Uterus (tissue), 4 donors: ENCODE results near the gene GOLGA3. TPM values are rescaled to one million over a fixed set of nuclear protein-coding genes. Genes with fewer than 3 reads are reported as not detected.

Source experiments
- DNase-seq, 2 donors: peaks; one replicate each; pipeline ENCODE4 v3.0.0-alpha.2; 2019 to 2020
- H3K27ac ChIP-seq, 2 donors: fragments of 200-600 bp; sonication (generic); 1 replicate in 1 of 2; 2 replicates in 1 of 2; pipeline ENCODE4 v1.5.1; 2016 to 2018
- H3K27me3 ChIP-seq, 2 donors: fragments of 200-600 bp; sonication (generic); one replicate each; pipeline ENCODE4 v1.5.1; 2018 to 2019; ENCODE audit warnings: control low read depth in 1 of 2
- H3K36me3 ChIP-seq, 2 donors: fragments of 200-600 bp; sonication (generic); one replicate each; pipeline ENCODE4 v1.5.1; 2019; ENCODE audit warnings: control low read depth in 1 of 2
- H3K4me1 ChIP-seq, 2 donors: fragments of 200-600 bp; sonication (generic); one replicate each; pipeline ENCODE4 v1.5.1; 2018 to 2019; ENCODE audit warnings: control low read depth in 1 of 2
- H3K4me3 ChIP-seq, 2 donors: fragments of 200-600 bp; sonication (generic); 1 replicate in 1 of 2; 2 replicates in 1 of 2; pipeline ENCODE4 v1.5.1; 2018 to 2019; ENCODE audit warnings: mild to moderate bottlenecking in 1 of 2
- H3K9me3 ChIP-seq, 2 donors: fragments of 200-600 bp; sonication (generic); one replicate each; pipeline ENCODE4 v1.5.1; 2019; ENCODE audit warnings: control low read depth in 1 of 2
- POLR2A ChIP-seq, 2 donors: fragments of 450-650 bp; IDR thresholded peaks; one replicate each; pipeline ENCODE4 v1.6.1; 2016; ENCODE audit warnings: antibody characterized with exemption in 2 of 2, mild to moderate bottlenecking in 1 of 2, moderate library complexity in 1 of 2
- intact Hi-C: fragments of 100-400 bp; cut with DNase I; formaldehyde crosslinking; loops from one replicate; pipeline ENCODE4 v1.15.1; 2023; ENCODE audit warnings: low total_unique reads
- small RNA-seq: library from RNA; depleted of rRNA; stranded (forward); fragments of <200 nt; gene quantifications from one replicate; pipeline ENCODE3, GENCODE V24; 2016
- total RNA-seq, 4 donors: library from RNA; depleted of rRNA in 3 of 4; stranded (reverse); fragments of >200 nt in 3 of 4; gene quantifications; one replicate each; pipeline versions ENCODE4 v1.1.0 to v1.2.4, GENCODE V29; 2014 to 2023
- TF ChIP-seq, protein P1 (sequence below), 4 experiments: fragments of 200-600 bp in 2 of 4; fragments of 450-650 bp in 2 of 4; sonication (generic) in 2 of 4; IDR thresholded peaks; one replicate each; pipeline ENCODE4 v1.5.1; 2016 to 2019; ENCODE audit warnings: antibody characterized with exemption in 4 of 4, mild to moderate bottlenecking in 2 of 4, moderate library complexity in 1 of 4
- donor health status: DM: yes; HTN: yes; CAD: no.

The GOLGA3 gene
- total RNA-seq, 4 donors from 2014 or later, result 46.2 to 138 (median 90.1) TPM

- no peaks in the 10 kb centered on the region for H3K9me3 ChIP-seq
- no peaks in the 10 kb centered on the region for H3K27me3 ChIP-seq
- H3K36me3 ChIP-seq, result no peaks in the 10 kb centered on the region
- intact Hi-C loops, result no loop called here
- TF ChIP-seq, protein P1, sequence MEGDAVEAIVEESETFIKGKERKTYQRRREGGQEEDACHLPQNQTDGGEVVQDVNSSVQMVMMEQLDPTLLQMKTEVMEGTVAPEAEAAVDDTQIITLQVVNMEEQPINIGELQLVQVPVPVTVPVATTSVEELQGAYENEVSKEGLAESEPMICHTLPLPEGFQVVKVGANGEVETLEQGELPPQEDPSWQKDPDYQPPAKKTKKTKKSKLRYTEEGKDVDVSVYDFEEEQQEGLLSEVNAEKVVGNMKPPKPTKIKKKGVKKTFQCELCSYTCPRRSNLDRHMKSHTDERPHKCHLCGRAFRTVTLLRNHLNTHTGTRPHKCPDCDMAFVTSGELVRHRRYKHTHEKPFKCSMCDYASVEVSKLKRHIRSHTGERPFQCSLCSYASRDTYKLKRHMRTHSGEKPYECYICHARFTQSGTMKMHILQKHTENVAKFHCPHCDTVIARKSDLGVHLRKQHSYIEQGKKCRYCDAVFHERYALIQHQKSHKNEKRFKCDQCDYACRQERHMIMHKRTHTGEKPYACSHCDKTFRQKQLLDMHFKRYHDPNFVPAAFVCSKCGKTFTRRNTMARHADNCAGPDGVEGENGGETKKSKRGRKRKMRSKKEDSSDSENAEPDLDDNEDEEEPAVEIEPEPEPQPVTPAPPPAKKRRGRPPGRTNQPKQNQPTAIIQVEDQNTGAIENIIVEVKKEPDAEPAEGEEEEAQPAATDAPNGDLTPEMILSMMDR (IDR thresholded peaks at IDR 0.05), result no peak
- no peak for TF ChIP-seq POLR2A (IDR thresholded peaks at IDR 0.05)
- H3K4me3 ChIP-seq, result no peak overlapping the region
- H3K27ac ChIP-seq, result no peak overlapping the region
- no peaks in the 10 kb centered on the region for H3K4me1 ChIP-seq
- no peak for DNase-seq
Observed at GRCh38 chr12:132719141-132719953, 109.3 kb downstream of the GOLGA3 start.

Small RNA genes within 50 kb of the gene (small RNA-seq; reads per million reads assigned to genes)
- gene RNA5SP379, result not detected

Other genes with a start within 250 kb of the GOLGA3 start
- gene LRCOL1, start 218.3 kb downstream of the GOLGA3 start, total RNA-seq, result 1 to 10 TPM in 2 of 4 donors, under 1 TPM in 1, not detected in 1; 0.79 to 7.1 (median 1.5) TPM
- gene P2RX2, start 210.1 kb downstream of the GOLGA3 start, total RNA-seq, result not detected
- 10 to 100 TPM in 3 of 4 donors, 1 to 10 TPM in 1; 7.7 to 71.3 (median 28.8) TPM for gene POLE, start 141.5 kb downstream of the GOLGA3 start, total RNA-seq
- gene PXMP2, start 141.3 kb downstream of the GOLGA3 start, total RNA-seq, result 10 to 100 TPM in 3 of 4 donors, 1 to 10 TPM in 1; 8.5 to 87.9 (median 29.4) TPM
- gene PGAM5, start 118.0 kb downstream of the GOLGA3 start, total RNA-seq, result 10 to 100 TPM in 2 of 4 donors, 1 to 10 TPM in 2; 5.0 to 30.8 (median 19.4) TPM
- gene ANKLE2, start 67.0 kb downstream of the GOLGA3 start, total RNA-seq, result 10 to 100 TPM; 21.2 to 87.4 (median 69.6) TPM
- gene CHFR, start 58.7 kb upstream of the GOLGA3 start, total RNA-seq, result 10 to 100 TPM in 3 of 4 donors, 1 to 10 TPM in 1; 6.1 to 54.0 (median 21.5) TPM
- gene ZNF605, start 127.4 kb upstream of the GOLGA3 start, total RNA-seq, result 10 to 100 TPM in 3 of 4 donors, 1 to 10 TPM in 1; 3.8 to 23.6 (median 16.7) TPM
- gene ZNF26, start 157.5 kb upstream of the GOLGA3 start, total RNA-seq, result 10 to 100 TPM in 3 of 4 donors, 1 to 10 TPM in 1; 7.2 to 38.7 (median 17.7) TPM
- gene ZNF84, start 208.6 kb upstream of the GOLGA3 start, total RNA-seq, result 100 to 1,000 TPM in 1 of 4 donors, 10 to 100 TPM in 3; 29.7 to 452 (median 75.6) TPM